PC-3 (cell line): ENCODE data around the gene CARD11. TPM values are rescaled to one million over a fixed set of nuclear protein-coding genes. Genes with fewer than 3 reads are reported as not detected.
A peak's percentile ranks its signal among the peaks of the same experiment; 100 is the strongest.

Experiments
- ATAC-seq: fragments of 200-7000 bp; cut with Tn5 transposase; 2 replicates; pipeline ENCODE4 v1.9.1; 2020; ENCODE audit warnings: mild to moderate bottlenecking, moderate library complexity
- BruUV-seq: library from RNA; stranded (reverse); fragments of 400-500 nt; replicated peaks from 2 replicates; lab custom pipeline; 2021; lab: Mats Ljungman, UMichigan
- CTCF ChIA-PET: fragments of 300-600 bp; sonication (Branson Sonifier 250); formaldehyde crosslinking; loops from one replicate; lab custom pipeline; 2022; ENCODE audit warnings: antibody characterized with exemption; lab: Charles Lee
- POLR2A ChIA-PET: fragments of 300-600 bp; sonication (Branson Sonifier 250); formaldehyde crosslinking; loops from one replicate; lab custom pipeline; 2022; ENCODE audit warnings: antibody characterized with exemption; ENCODE audit not compliant: unreplicated experiment; lab: Charles Lee
- DNase-seq: peaks from one replicate; pipeline ENCODE4 v3.0.0-alpha.2; 2015
- H2AFZ ChIP-seq: fragments of 300-600 bp; sonication (generic); 2 replicates; pipeline ENCODE4 v1.6.0; 2016; ENCODE audit warnings: antibody characterized with exemption, low read length
- H3F3A ChIP-seq: fragments of 300-600 bp; sonication (generic); one replicate; pipeline ENCODE4 v1.6.0; 2017; ENCODE audit warnings: antibody characterized with exemption, low read length, control low read depth, mild to moderate bottlenecking; ENCODE audit not compliant: unreplicated experiment
- H3K27ac ChIP-seq: fragments of 300-600 bp; sonication (generic); 2 replicates; pipeline ENCODE4 v1.5.1; 2016; ENCODE audit warnings: mild to moderate bottlenecking, low read length
- H3K27me3 ChIP-seq: fragments of 300-600 bp; sonication (generic); 2 replicates; pipeline ENCODE4 v1.6.1; 2016; ENCODE audit warnings: low read length, mixed read lengths
- H3K36me3 ChIP-seq: fragments of 300-600 bp; sonication (generic); 2 replicates; pipeline ENCODE4 v1.6.1; 2016; ENCODE audit warnings: low read depth, mixed run types, low read length, mixed read lengths
- H3K4me1 ChIP-seq: fragments of 300-600 bp; sonication (generic); 2 replicates; pipeline ENCODE4 v1.5.1; 2016; ENCODE audit warnings: low read length; ENCODE audit not compliant: insufficient read depth
- H3K4me2 ChIP-seq: fragments of 300-600 bp; sonication (generic); 2 replicates; pipeline ENCODE4 v1.6.0; 2016; ENCODE audit warnings: low read length
- H3K4me3 ChIP-seq: fragments of 300-600 bp; sonication (generic); 2 replicates; pipeline ENCODE4 v1.5.1; 2016; ENCODE audit warnings: mild to moderate bottlenecking, low read length, mixed read lengths
- H3K79me2 ChIP-seq: fragments of 300-600 bp; sonication (generic); 2 replicates; pipeline ENCODE4 v1.6.1; 2017; ENCODE audit warnings: low read length, mixed read lengths
- H3K9ac ChIP-seq: fragments of 300-600 bp; sonication (generic); 2 replicates; pipeline ENCODE4 v1.6.0; 2016; ENCODE audit warnings: mild to moderate bottlenecking, low read length
- H3K9me2 ChIP-seq: fragments of 300-600 bp; sonication (generic); replicated peaks from 2 replicates; pipeline ENCODE4 v1.6.1; 2016; ENCODE audit warnings: mixed run types, low read length, mixed read lengths
- H3K9me3 ChIP-seq: fragments of 300-600 bp; sonication (generic); 2 replicates; pipeline ENCODE4 v1.6.1; 2016; ENCODE audit warnings: low read length, mixed read lengths
- H4K20me1 ChIP-seq: fragments of 300-600 bp; sonication (generic); 2 replicates; pipeline ENCODE4 v1.6.1; 2016; ENCODE audit warnings: low read length, mixed read lengths
- EZH2 ChIP-seq: fragments of 300-600 bp; sonication (generic); IDR thresholded peaks from one replicate; pipeline ENCODE4 v1.6.1; 2017; ENCODE audit warnings: antibody characterized with exemption, mild to moderate bottlenecking, low read length; ENCODE audit not compliant: unreplicated experiment
- EZH2phosphoT487 ChIP-seq: fragments of 300-600 bp; sonication (generic); IDR thresholded peaks from 2 replicates; pipeline ENCODE4 v1.6.1; 2018; ENCODE audit warnings: mild to moderate bottlenecking, antibody characterized with exemption, low read length, borderline replicate concordance
- intact Hi-C: fragments of 100-400 bp; cut with micrococcal nuclease; formaldehyde crosslinking; loops from 2 replicates; pipeline ENCODE4 v1.9.0; 2023
- total RNA-seq: library from RNA; depleted of rRNA; stranded (reverse); fragments of >200 nt; gene quantifications from 2 replicates; pipeline ENCODE4 v1.2.3, GENCODE V29; 2014
- TF ChIP-seq, protein P1 (sequence below): fragments of 300-600 bp; sonication (generic); conservative IDR thresholded peaks from 2 replicates; pipeline ENCODE4 v1.5.1; 2017; ENCODE audit warnings: antibody characterized with exemption, low read depth, mild to moderate bottlenecking, low read length

CARD11 gene
- total RNA-seq, 1 experiment from 2014 or later, result not detected

DNA sequence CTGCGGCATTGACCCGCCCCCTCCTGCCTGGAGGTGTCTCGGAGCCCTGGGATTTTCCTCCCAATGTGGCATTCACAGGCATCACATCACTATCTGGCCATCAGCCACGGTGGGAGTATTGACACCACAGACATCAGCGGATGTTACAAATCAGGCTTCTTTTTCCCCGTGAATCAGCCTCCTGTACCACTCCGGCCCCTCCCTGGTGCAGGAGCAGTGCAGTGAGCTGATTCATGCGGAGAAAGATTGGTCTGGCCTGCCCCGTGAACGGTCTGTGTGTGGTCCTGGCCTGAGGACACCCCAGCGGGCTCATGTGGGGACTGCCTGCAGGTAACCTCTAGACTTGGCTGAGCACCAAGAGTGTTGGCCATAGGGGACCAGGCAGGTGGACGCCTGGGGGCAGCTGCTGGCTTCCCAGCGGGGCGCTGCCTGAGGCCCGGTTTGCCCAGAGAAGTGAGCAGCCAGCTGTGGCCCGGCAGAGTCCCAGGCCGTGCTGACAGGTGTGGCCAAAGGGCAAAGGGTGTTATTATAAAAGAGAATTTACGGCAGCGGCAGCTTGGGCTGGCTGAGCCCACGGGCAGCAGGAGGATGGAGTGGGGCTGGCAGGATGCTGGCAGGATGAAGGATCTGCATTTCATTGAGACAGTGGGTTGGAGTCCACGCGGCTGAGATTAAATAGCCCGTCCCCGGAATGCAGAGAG is 167.5 kb downstream of the CARD11 start:
- H2AFZ ChIP-seq, result peak overlapping the region; percentile 61
- TF ChIP-seq EZH2phosphoT487, result no peak
- TF ChIP-seq, protein P1, sequence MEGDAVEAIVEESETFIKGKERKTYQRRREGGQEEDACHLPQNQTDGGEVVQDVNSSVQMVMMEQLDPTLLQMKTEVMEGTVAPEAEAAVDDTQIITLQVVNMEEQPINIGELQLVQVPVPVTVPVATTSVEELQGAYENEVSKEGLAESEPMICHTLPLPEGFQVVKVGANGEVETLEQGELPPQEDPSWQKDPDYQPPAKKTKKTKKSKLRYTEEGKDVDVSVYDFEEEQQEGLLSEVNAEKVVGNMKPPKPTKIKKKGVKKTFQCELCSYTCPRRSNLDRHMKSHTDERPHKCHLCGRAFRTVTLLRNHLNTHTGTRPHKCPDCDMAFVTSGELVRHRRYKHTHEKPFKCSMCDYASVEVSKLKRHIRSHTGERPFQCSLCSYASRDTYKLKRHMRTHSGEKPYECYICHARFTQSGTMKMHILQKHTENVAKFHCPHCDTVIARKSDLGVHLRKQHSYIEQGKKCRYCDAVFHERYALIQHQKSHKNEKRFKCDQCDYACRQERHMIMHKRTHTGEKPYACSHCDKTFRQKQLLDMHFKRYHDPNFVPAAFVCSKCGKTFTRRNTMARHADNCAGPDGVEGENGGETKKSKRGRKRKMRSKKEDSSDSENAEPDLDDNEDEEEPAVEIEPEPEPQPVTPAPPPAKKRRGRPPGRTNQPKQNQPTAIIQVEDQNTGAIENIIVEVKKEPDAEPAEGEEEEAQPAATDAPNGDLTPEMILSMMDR, result no peak
- no peak for TF ChIP-seq EZH2
- H3K27ac ChIP-seq, result peak overlapping the region; percentile 99
- peak overlapping the region; percentile 48; the same call in 1 of the 2 replicates for H3K4me3 ChIP-seq
- H3F3A ChIP-seq, result no peaks in the 10 kb centered on the region
- ATAC-seq, result peak; percentile 77
- H3K9me2 ChIP-seq, result no peaks in the 10 kb centered on the region
- peak; percentile 93 for DNase-seq
- intact Hi-C loops, result no loop called here
- ChIA-PET CTCF (interaction anchor here (1.0 kb wide), 2 partner anchors 12 to 155 kb away, joined by 3 to 4 read pairs; no protein-coding TSS in a partner anchor), POLR2A (interaction anchor here (0.7 kb wide), 1 partner anchor 68 kb away, joined by 5 read pairs; no protein-coding TSS in a partner anchor)
- BruUV-seq, result no TSS peak
- H3K9me3 ChIP-seq, result no peaks in the 10 kb centered on the region
- H3K79me2 ChIP-seq, result no peaks in the 10 kb centered on the region
- H3K9ac ChIP-seq, result peak overlapping the region; percentile 43
- no peaks in the 10 kb centered on the region for H3K36me3 ChIP-seq
- H4K20me1 ChIP-seq, result no peaks in the 10 kb centered on the region
- H3K27me3 ChIP-seq, result no peaks in the 10 kb centered on the region
- H3K4me1 ChIP-seq, result peaks cover 33% of the 10 kb centered on the region
- H3K4me2 ChIP-seq, result peak overlapping the region; percentile 78

DNA sequence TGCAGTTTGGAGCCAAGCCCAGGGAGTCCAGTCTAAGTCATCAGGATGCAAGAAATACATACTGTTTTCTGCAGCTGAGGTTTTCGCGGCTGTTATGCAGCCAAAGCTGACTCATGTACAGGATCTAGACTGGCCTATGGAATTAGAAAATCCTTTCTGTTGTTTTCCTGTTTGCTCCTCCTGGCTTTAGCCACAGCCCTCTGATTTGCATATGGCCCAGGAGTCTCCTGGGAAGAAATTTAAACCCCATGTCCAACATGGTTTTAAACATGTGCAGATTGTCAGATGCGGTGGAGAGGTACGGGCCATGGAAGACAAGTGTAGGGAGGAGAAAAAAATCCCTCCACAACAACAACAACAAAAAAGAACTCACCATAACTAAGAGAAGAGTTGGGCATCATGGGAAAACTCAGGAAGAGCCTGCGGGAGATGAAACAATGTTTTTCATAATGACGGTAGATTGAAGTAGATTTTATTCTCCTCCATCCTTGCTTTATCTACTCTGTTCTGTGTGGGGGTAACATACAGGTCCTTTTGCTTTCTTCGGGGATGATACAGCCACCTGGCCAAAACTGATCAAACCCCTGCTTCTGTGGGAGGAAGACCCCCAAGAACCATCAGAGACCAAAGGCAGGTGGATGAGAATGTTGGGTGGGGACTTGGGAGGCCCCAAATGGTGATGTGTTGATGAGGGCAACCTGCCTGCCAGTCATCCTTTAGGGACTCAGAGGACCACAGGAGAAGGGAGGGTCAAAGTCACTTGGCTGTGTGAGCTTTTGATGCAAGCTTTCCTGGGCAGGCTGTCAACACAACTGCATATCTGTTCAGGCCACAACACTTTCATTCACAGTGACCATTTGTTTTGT is 169.7 kb downstream of the CARD11 start:
- no peaks in the 10 kb centered on the region for H4K20me1 ChIP-seq
- peak overlapping the region; percentile 75 for H3K4me2 ChIP-seq
- intact Hi-C loops, result no loop called here
- peak; percentile 66 for ATAC-seq
- peak overlapping the region; percentile 99 for H3K27ac ChIP-seq
- no peaks in the 10 kb centered on the region for H3K9me3 ChIP-seq
- TF ChIP-seq EZH2 (no peak), EZH2phosphoT487 (no peak)
- TF ChIP-seq, protein P1, result no peak
- BruUV-seq, result TSS peak; percentile 100
- H3K36me3 ChIP-seq, result no peaks in the 10 kb centered on the region
- ChIA-PET CTCF (no interaction called here), POLR2A (interaction anchor here (0.5 to 0.7 kb wide), 4 partner anchors 68 to 1799 kb away, joined by 3 to 7 read pairs (median 4); no protein-coding TSS in a partner anchor)
- H3K4me3 ChIP-seq, result peak overlapping the region; percentile 50
- peak overlapping the region; percentile 40 for H2AFZ ChIP-seq
- no peaks in the 10 kb centered on the region for H3K79me2 ChIP-seq
- peaks cover 47% of the 10 kb centered on the region for H3K4me1 ChIP-seq
- H3F3A ChIP-seq, result no peaks in the 10 kb centered on the region
- no peaks in the 10 kb centered on the region for H3K27me3 ChIP-seq
- H3K9me2 ChIP-seq, result no peaks in the 10 kb centered on the region
- peak overlapping the region; percentile 81 for H3K9ac ChIP-seq
- DNase-seq, result peak; percentile 94
